GM12878 (cell line): ENCODE measurements around the gene FOXA2. TPM values are rescaled to one million over a fixed set of nuclear protein-coding genes. Genes with fewer than 3 reads are reported as not detected.

Experiments used
- ATAC-seq: fragments of 200-7000 bp; cut with Tn5 transposase; 3 replicates; pipeline ENCODE4 v1.9.1; 2020; ENCODE audit warnings: mild to moderate bottlenecking, moderate library complexity
- BruUV-seq: library from RNA; stranded (reverse); fragments of 400-500 nt; replicated peaks from 2 replicates; lab custom pipeline; 2021; lab: Mats Ljungman, UMichigan
- CTCF ChIA-PET: fragments of 300-600 bp; sonication (Branson Sonifier 250); formaldehyde crosslinking; extraction: SDS; loops from one replicate; lab custom pipeline; 2021; ENCODE audit warnings: inconsistent platforms; lab: Yijun Ruan, JAX
- POLR2A ChIA-PET: fragments of 350-600 bp; formaldehyde crosslinking; extraction: SDS; loops from one replicate; lab custom pipeline; 2021; ENCODE audit warnings: inconsistent platforms; lab: Charles Lee
- RAD21 ChIA-PET: fragments of 300-600 bp; sonication (Branson Sonifier 250); formaldehyde crosslinking; loops from one replicate; lab custom pipeline; 2023; ENCODE audit warnings: antibody characterized with exemption; ENCODE audit not compliant: unreplicated experiment; lab: Charles Lee
- SMC1A ChIA-PET: fragments of 300-600 bp; sonication (Branson Sonifier 250); formaldehyde crosslinking; loops from one replicate; lab custom pipeline; 2023; ENCODE audit not compliant: unreplicated experiment, uncharacterized antibody; lab: Charles Lee
- DNase-seq: peaks from one replicate; pipeline ENCODE4 v3.0.0-alpha.2; 2011; ENCODE audit warnings: low read depth, low spot score
- FAIRE-seq: peaks from 3 replicates; lab custom pipeline; 2011; peaks lifted over from hg19 to GRCh38; lab: Jason Lieb, UNC
- H2AFZ ChIP-seq: 2 replicates; pipeline ENCODE4 v1.6.0; 2011; ENCODE audit warnings: low read depth, low read length, control low read depth; ENCODE audit not compliant: control insufficient read depth
- H3K27ac ChIP-seq: 2 replicates; pipeline ENCODE4 v1.5.1; 2011; ENCODE audit warnings: control low read depth; ENCODE audit not compliant: control insufficient read depth, insufficient read depth
- H3K27me3 ChIP-seq, 2 experiments: replicated peaks in 1 of 2; 2 replicates each; pipeline versions ENCODE4 v1.6.0 to v1.6.1; 2011; ENCODE audit warnings: low read length in 1 of 2; ENCODE audit not compliant: control insufficient read depth in 2 of 2, insufficient read depth in 2 of 2
- H3K36me3 ChIP-seq, 2 experiments: 2 replicates each; pipeline ENCODE4 v1.5.1; 2011; ENCODE audit warnings: low read length in 1 of 2; ENCODE audit not compliant: control insufficient read depth in 2 of 2, insufficient read depth in 2 of 2
- H3K4me1 ChIP-seq: 2 replicates; pipeline ENCODE4 v1.6.1; 2011; ENCODE audit warnings: mild to moderate bottlenecking, low read length, moderate library complexity, mixed read lengths; ENCODE audit not compliant: control insufficient read depth, insufficient read depth
- H3K4me2 ChIP-seq: 2 replicates; pipeline ENCODE4 v1.6.0; 2011; ENCODE audit warnings: control low read depth; ENCODE audit not compliant: control insufficient read depth, insufficient read depth
- H3K4me3 ChIP-seq: fragments of 200-600 bp; sonication (generic); 2 replicates; pipeline ENCODE4 v1.5.1; 2016
- H3K79me2 ChIP-seq: 2 replicates; pipeline ENCODE4 v1.6.0; 2011; ENCODE audit warnings: low read length; ENCODE audit not compliant: control insufficient read depth, insufficient read depth
- H3K9ac ChIP-seq: 2 replicates; pipeline ENCODE4 v1.8.0; 2011; ENCODE audit warnings: low read length, control low read depth, mixed read lengths; ENCODE audit not compliant: control insufficient read depth, insufficient read depth
- H3K9me3 ChIP-seq: replicated peaks from 3 replicates; pipeline ENCODE4 v1.5.1; 2011; ENCODE audit warnings: mild to moderate bottlenecking, low read length; ENCODE audit not compliant: control insufficient read depth, insufficient read depth
- H4K20me1 ChIP-seq: 2 replicates; pipeline ENCODE4 v1.6.0; 2011; ENCODE audit not compliant: control insufficient read depth, insufficient read depth
- CHD2 ChIP-seq: IDR thresholded peaks from 2 replicates; pipeline ENCODE4 v1.6.1; 2011; ENCODE audit warnings: low read depth, low read length, improper control_type of control experiment, borderline replicate concordance
- EP300 ChIP-seq, 2 experiments: fragments of 150-350 bp in 1 of 2; IDR thresholded peaks; 2 replicates each; pipeline ENCODE4 v1.6.1; 2011 to 2012; ENCODE audit warnings: low read depth in 2 of 2, low read length in 2 of 2, borderline replicate concordance in 1 of 2, improper control_type of control experiment in 1 of 2, inconsistent platforms in 1 of 2; ENCODE audit not compliant: control insufficient read depth in 1 of 2
- IKZF2 ChIP-seq, 2 experiments: fragments of 450-650 bp; IDR thresholded peaks; 2 replicates each; pipeline ENCODE4 v1.6.1; 2017; ENCODE audit warnings: mild to moderate bottlenecking in 2 of 2, moderate library complexity in 2 of 2
- JUNB ChIP-seq: IDR thresholded peaks from 2 replicates; pipeline ENCODE4 v1.6.1; 2016; ENCODE audit warnings: antibody characterized with exemption, mild to moderate bottlenecking
- KAT2A ChIP-seq: conservative IDR thresholded peaks from 2 replicates; pipeline ENCODE4 v1.6.1; 2011; ENCODE audit warnings: low read depth, low read length; ENCODE audit not compliant: control insufficient read depth
- MYC ChIP-seq: IDR thresholded peaks from 2 replicates; pipeline ENCODE4 v1.6.1; 2011; ENCODE audit warnings: mild to moderate bottlenecking, low read length, moderate library complexity, inconsistent platforms; ENCODE audit not compliant: insufficient read depth, insufficient replicate concordance, insufficient read length, severe bottlenecking
- NFYB ChIP-seq: IDR thresholded peaks from 2 replicates; pipeline ENCODE4 v1.6.1; 2011; ENCODE audit warnings: low read depth, mild to moderate bottlenecking, low read length, improper control_type of control experiment, moderate library complexity; ENCODE audit not compliant: insufficient read depth
- POLR2AphosphoS2 ChIP-seq: IDR thresholded peaks from 2 replicates; pipeline ENCODE4 v1.6.1; 2011; ENCODE audit warnings: low read depth, mild to moderate bottlenecking, low read length, improper control_type of control experiment, moderate library complexity
- RAD51 ChIP-seq: fragments of 450-650 bp; IDR thresholded peaks from 2 replicates; pipeline ENCODE4 v1.6.1; 2016; ENCODE audit warnings: moderate library complexity, mild to moderate bottlenecking, inconsistent platforms
- RELA ChIP-seq: fragments of 450-650 bp; IDR thresholded peaks from 2 replicates; pipeline ENCODE4 v1.8.0; 2014; ENCODE audit warnings: borderline replicate concordance; ENCODE audit not compliant: partially characterized antibody
- RUNX3 ChIP-seq: IDR thresholded peaks from 2 replicates; pipeline ENCODE4 v1.6.1; 2012; ENCODE audit warnings: low read length, inconsistent platforms
- ZNF207 ChIP-seq: fragments of 450-650 bp; IDR thresholded peaks from 2 replicates; pipeline ENCODE4 v1.6.1; 2014; ENCODE audit warnings: antibody characterized with exemption, mild to moderate bottlenecking, borderline replicate concordance
- ZNF592 ChIP-seq: fragments of 450-650 bp; IDR thresholded peaks from 2 replicates; pipeline ENCODE4 v1.6.1; 2017; ENCODE audit warnings: mild to moderate bottlenecking, moderate library complexity
- WGBS: methylation state at CpG from one replicate; pipeline ENCODE4 v1.1.6; 2016; ENCODE audit warnings: low lambda C conversion rate; ENCODE audit not compliant: insufficient replicate concordance, insufficient coverage; ENCODE audit errors: missing lambda C conversion rate; 5-methylcytosine and 5-hydroxymethylcytosine counted together
- in situ Hi-C: fragments of 300-500 bp; cut with MboI; formaldehyde crosslinking; loops from 9 replicates; pipeline ENCODE4 v1.14.3; 2018; ENCODE audit warnings: mixed read lengths
- intact Hi-C: fragments of 100-400 bp; cut with micrococcal nuclease; formaldehyde crosslinking; loops from one replicate; pipeline ENCODE4 v1.14.2; 2022; ENCODE audit not compliant: unreplicated experiment
- polyA plus RNA-seq, 11 experiments: library from polyadenylated mRNA; depleted of rRNA in 4 of 11; unstranded in 6 of 11; stranded (reverse) in 5 of 11; fragments of >200 nt; fragmentation: Nextera tagmentation in 4 of 11; fragmentation: Illumina TruSeq in 1 of 11; extraction: Ambion mirVana in 4 of 11; extraction: Trizol in 1 of 11; gene quantifications; 1 replicate in 1 of 11; 2 replicates in 10 of 11; pipeline versions ENCODE4 v1.2.1 to v1.2.3, GENCODE V29; 2011 to 2016; ENCODE audit warnings: inconsistent platforms in 2 of 11, missing spikeins in 2 of 11, low read depth in 1 of 11
- total RNA-seq, 4 experiments: library from RNA; depleted of rRNA in 3 of 4; stranded (reverse); fragments of >200 nt in 3 of 4; fragmentation: Illumina TruSeq in 1 of 4; extraction: Trizol in 1 of 4; gene quantifications; 2 replicates each; pipeline versions ENCODE4 v1.2.1 to v1.2.3, GENCODE V29; 2013 to 2021
- TF ChIP-seq, protein P1 (sequence below): fragments of 450-650 bp; IDR thresholded peaks from 2 replicates; pipeline ENCODE4 v1.6.1; 2017; ENCODE audit warnings: antibody characterized with exemption, mild to moderate bottlenecking, moderate library complexity

FOXA2 gene
- total and polyA plus RNA-seq, 10 of the 15 experiments (the other 5 are each of a cell fraction or from before 2014, with no cell fraction given), result not detected

- TF ChIP-seq, protein P1, sequence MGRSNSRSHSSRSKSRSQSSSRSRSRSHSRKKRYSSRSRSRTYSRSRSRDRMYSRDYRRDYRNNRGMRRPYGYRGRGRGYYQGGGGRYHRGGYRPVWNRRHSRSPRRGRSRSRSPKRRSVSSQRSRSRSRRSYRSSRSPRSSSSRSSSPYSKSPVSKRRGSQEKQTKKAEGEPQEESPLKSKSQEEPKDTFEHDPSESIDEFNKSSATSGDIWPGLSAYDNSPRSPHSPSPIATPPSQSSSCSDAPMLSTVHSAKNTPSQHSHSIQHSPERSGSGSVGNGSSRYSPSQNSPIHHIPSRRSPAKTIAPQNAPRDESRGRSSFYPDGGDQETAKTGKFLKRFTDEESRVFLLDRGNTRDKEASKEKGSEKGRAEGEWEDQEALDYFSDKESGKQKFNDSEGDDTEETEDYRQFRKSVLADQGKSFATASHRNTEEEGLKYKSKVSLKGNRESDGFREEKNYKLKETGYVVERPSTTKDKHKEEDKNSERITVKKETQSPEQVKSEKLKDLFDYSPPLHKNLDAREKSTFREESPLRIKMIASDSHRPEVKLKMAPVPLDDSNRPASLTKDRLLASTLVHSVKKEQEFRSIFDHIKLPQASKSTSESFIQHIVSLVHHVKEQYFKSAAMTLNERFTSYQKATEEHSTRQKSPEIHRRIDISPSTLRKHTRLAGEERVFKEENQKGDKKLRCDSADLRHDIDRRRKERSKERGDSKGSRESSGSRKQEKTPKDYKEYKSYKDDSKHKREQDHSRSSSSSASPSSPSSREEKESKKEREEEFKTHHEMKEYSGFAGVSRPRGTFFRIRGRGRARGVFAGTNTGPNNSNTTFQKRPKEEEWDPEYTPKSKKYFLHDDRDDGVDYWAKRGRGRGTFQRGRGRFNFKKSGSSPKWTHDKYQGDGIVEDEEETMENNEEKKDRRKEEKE, result no peak
- TF ChIP-seq MYC, result no peak
- no peak for TF ChIP-seq RAD51
- TF ChIP-seq KAT2A, result no peak
Measured at GRCh38 chr20:22536141-22536828, 48.1 kb downstream of the FOXA2 start (continued).

DNA sequence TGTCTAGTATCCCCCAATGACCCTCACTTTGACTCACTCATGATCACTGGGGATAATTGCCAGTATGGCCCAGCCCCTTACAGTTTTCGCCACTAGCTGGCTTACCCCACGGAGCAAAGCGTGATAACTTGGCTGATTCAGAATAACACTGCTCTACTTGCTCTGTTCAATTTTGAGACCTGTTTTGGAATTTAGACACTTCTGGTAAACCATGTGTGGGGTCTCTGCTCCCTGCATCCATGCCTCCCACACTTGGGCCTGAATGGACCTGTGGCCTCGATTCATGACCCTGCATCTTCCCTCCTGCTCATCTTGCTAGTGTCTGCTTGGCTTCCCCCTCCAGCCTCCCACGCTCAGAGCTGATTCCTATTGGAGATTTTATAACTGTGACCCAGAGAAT is 48.9 kb downstream of the FOXA2 start:
- no peak for DNase-seq
- no peak for ATAC-seq
- RAD21 ChIA-PET, result no interaction called here
- Histone ChIP-seq H3K4me2 (no peak overlapping the region), H3K4me1 (no peaks in the 10 kb centered on the region), H3K9me3 (no peaks in the 10 kb centered on the region), H3K79me2 (no peaks in the 10 kb centered on the region), H4K20me1 (no peaks in the 10 kb centered on the region), H3K9ac (no peak overlapping the region), H3K4me3 (no peak overlapping the region), H3K36me3 (no peaks in the 10 kb centered on the region), H2AFZ (no peak overlapping the region), H3K27ac (no peak overlapping the region), H3K27me3 (no peaks in the 10 kb centered on the region)
- intact Hi-C loops (no loop called here), in situ Hi-C loops (no loop called here)
- BruUV-seq, result no TSS peak
- SMC1A ChIA-PET, result no interaction called here
- no peak for FAIRE-seq
- 49% methylated on average over 5 of the region's 5 CpGs for WGBS
- POLR2A ChIA-PET, result no interaction called here
- CTCF ChIA-PET, result no interaction called here
- TF ChIP-seq ZNF207 (no peak), NFYB (no peak), ZNF592 (no peak), IKZF2 (IDR thresholded peaks at IDR 0.05) (no peak), JUNB (no peak), POLR2AphosphoS2 (no peak), CHD2 (no peak), RUNX3 (no peak), EP300 (IDR thresholded peaks at IDR 0.05; ENCODE audit: borderline replicate concordance in 1 of 2, control insufficient read depth in 1 of 2, low read depth in 2 of 2, low read length in 2 of 2) (no peak), RELA (no peak)
